HepG2 (cell line): Measurements from ENCODE around the gene KREMEN1.

Experiments used
- CBX2 ChIP-seq, 2 experiments: fragments of 200-600 bp in 1 of 2; sonication (generic); formaldehyde crosslinking in 1 of 2; IDR thresholded peaks; 2 replicates each; pipeline versions ENCODE4 v1.7.0 to v1.8.1; 2018 to 2022; ENCODE audit warnings: low read depth in 2 of 2, low read length in 1 of 2, mild to moderate bottlenecking in 1 of 2, missing genetic modification reagents in 1 of 2
- FIP1L1 ChIP-seq: fragments of 200-400 bp; formaldehyde crosslinking; IDR thresholded peaks from 2 replicates; pipeline ENCODE4 v1.6.1; 2018; ENCODE audit warnings: low read depth, mild to moderate bottlenecking, low read length, moderate library complexity, borderline replicate concordance; ENCODE audit not compliant: insufficient read depth
- HCFC1 ChIP-seq: fragments of 150-350 bp; IDR thresholded peaks from 2 replicates; pipeline ENCODE4 v1.6.1; 2014; ENCODE audit warnings: low read depth, low read length
- POLR2A ChIP-seq, 2 experiments: IDR thresholded peaks; 2 replicates each; pipeline ENCODE4 v1.6.1; 2011; ENCODE audit warnings: low read depth in 2 of 2, low read length in 2 of 2, mild to moderate bottlenecking in 1 of 2, moderate library complexity in 1 of 2; ENCODE audit not compliant: insufficient read depth in 1 of 2
- RAD21 ChIP-seq: fragments of 450-650 bp; formaldehyde crosslinking; IDR thresholded peaks from 2 replicates; pipeline ENCODE4 v1.5.0; 2020; ENCODE audit warnings: mild to moderate bottlenecking
- SUZ12 ChIP-seq: fragments of 150-350 bp; IDR thresholded peaks from 2 replicates; pipeline ENCODE4 v1.6.1; 2014; ENCODE audit warnings: low read depth, low read length
- XRCC5 ChIP-seq: fragments of 200-400 bp; formaldehyde crosslinking; optimal IDR thresholded peaks from 2 replicates; pipeline ENCODE3; 2017; ENCODE audit warnings: mild to moderate bottlenecking, low read length
- ZFP62 ChIP-seq: sonication (generic); formaldehyde crosslinking; IDR thresholded peaks from 2 replicates; pipeline ENCODE4 v1.4.0; 2020; ENCODE audit warnings: missing genetic modification reagents
- ZHX1 ChIP-seq: sonication (generic); formaldehyde crosslinking; IDR thresholded peaks from 2 replicates; pipeline ENCODE4 v1.8.1; 2022; ENCODE audit warnings: low read depth, mild to moderate bottlenecking, missing genetic modification reagents
- ZNF263 ChIP-seq: sonication (generic); formaldehyde crosslinking; IDR thresholded peaks from 2 replicates; pipeline ENCODE4 v1.4.0; 2020; ENCODE audit warnings: missing genetic modification reagents
- ZNF781 ChIP-seq: sonication (generic); formaldehyde crosslinking; IDR thresholded peaks from 2 replicates; pipeline ENCODE4 v1.5.1; 2020; ENCODE audit warnings: borderline replicate concordance, mild to moderate bottlenecking, missing genetic modification reagents; ENCODE audit errors: not compliant biosample characterization
- TF ChIP-seq, protein P1 (sequence below): sonication (generic); formaldehyde crosslinking; IDR thresholded peaks from 2 replicates; pipeline ENCODE4 v1.4.0; 2020; ENCODE audit warnings: low read depth, mild to moderate bottlenecking, missing genetic modification reagents
- TF ChIP-seq, protein P2 (sequence below): sonication (generic); formaldehyde crosslinking; IDR thresholded peaks from 2 replicates; pipeline ENCODE4 v1.5.0; 2020; ENCODE audit warnings: mild to moderate bottlenecking, missing genetic modification reagents, moderate library complexity

DNA sequence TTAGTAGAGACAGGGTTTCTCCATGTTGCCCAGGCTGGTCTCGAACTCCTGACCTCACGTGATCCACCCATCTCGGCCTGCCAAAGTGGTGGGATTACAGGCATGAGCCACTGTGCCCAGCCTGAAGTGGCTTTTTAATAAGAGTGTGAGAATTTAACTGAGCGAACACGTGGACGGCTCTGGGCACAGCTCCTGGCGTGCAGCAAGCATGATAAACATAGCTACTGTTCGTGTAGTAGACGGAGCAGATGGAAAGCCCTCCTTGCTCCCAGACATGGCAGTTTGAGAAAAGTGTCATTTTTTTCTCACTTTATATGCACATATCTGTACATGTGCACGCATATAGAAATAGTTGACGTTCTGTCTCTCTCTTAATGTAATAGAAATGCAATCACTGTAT lies 139.9 kb downstream of the KREMEN1 start:
- TF ChIP-seq ZNF263 (CRISPR knock-in tag) (no peak), CBX2 (IDR thresholded peaks at IDR 0.05; ENCODE audit: low read depth, low read length) (no peak), CBX2 (CRISPR knock-in tag; IDR thresholded peaks at IDR 0.05; ENCODE audit: low read depth) (no peak), HCFC1 (no peak), POLR2A (IDR thresholded peaks at IDR 0.05; ENCODE audit: insufficient read depth in 1 of 2, low read depth in 2 of 2, low read length in 2 of 2) (no peak), ZNF781 (CRISPR knock-in tag) (no peak), ZHX1 (CRISPR knock-in tag) (no peak), FIP1L1 (no peak), XRCC5 (no peak), ZFP62 (CRISPR knock-in tag) (no peak), SUZ12 (no peak), RAD21 (no peak)
- TF ChIP-seq, protein P1, sequence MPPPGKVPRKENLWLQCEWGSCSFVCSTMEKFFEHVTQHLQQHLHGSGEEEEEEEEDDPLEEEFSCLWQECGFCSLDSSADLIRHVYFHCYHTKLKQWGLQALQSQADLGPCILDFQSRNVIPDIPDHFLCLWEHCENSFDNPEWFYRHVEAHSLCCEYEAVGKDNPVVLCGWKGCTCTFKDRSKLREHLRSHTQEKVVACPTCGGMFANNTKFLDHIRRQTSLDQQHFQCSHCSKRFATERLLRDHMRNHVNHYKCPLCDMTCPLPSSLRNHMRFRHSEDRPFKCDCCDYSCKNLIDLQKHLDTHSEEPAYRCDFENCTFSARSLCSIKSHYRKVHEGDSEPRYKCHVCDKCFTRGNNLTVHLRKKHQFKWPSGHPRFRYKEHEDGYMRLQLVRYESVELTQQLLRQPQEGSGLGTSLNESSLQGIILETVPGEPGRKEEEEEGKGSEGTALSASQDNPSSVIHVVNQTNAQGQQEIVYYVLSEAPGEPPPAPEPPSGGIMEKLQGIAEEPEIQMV (CRISPR knock-in tag): no peak
- TF ChIP-seq, protein P2, sequence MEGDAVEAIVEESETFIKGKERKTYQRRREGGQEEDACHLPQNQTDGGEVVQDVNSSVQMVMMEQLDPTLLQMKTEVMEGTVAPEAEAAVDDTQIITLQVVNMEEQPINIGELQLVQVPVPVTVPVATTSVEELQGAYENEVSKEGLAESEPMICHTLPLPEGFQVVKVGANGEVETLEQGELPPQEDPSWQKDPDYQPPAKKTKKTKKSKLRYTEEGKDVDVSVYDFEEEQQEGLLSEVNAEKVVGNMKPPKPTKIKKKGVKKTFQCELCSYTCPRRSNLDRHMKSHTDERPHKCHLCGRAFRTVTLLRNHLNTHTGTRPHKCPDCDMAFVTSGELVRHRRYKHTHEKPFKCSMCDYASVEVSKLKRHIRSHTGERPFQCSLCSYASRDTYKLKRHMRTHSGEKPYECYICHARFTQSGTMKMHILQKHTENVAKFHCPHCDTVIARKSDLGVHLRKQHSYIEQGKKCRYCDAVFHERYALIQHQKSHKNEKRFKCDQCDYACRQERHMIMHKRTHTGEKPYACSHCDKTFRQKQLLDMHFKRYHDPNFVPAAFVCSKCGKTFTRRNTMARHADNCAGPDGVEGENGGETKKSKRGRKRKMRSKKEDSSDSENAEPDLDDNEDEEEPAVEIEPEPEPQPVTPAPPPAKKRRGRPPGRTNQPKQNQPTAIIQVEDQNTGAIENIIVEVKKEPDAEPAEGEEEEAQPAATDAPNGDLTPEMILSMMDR: no peak
